ENCODE results near the gene VAV3.

DNA sequence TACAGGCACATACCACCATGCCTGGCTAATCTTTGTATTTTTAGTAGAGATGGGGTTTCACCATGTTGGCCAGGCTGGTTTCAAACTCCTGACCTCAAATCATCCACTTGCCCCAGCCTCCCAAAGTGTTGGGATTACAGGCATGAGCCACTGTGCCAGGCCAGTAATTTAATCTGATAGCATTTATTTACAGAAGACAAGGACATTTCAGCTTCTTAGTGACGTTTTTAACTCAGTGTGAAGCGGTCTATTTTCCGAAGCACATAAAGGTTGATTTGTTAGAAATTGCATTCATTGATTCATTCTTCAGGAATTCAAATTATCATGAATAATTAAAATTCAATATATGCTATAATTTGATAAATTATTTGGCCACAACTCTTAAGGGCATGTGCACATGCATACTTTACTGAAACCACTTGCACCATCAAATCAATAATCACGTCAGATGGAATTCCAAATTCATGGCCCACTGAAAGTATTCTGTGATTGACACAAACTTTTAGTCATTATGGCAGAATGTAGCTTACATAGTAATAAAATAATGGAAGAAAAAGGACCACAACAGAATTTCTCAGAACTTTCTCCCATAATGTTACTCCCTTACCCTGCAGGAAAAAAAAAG is 339.5 kb downstream of the VAV3 start:
- no peak for TF ChIP-seq KAT7 (CRISPR knock-in tag; IDR thresholded peaks at IDR 0.05; ENCODE audit: borderline replicate concordance)
- TF ChIP-seq, protein P1, sequence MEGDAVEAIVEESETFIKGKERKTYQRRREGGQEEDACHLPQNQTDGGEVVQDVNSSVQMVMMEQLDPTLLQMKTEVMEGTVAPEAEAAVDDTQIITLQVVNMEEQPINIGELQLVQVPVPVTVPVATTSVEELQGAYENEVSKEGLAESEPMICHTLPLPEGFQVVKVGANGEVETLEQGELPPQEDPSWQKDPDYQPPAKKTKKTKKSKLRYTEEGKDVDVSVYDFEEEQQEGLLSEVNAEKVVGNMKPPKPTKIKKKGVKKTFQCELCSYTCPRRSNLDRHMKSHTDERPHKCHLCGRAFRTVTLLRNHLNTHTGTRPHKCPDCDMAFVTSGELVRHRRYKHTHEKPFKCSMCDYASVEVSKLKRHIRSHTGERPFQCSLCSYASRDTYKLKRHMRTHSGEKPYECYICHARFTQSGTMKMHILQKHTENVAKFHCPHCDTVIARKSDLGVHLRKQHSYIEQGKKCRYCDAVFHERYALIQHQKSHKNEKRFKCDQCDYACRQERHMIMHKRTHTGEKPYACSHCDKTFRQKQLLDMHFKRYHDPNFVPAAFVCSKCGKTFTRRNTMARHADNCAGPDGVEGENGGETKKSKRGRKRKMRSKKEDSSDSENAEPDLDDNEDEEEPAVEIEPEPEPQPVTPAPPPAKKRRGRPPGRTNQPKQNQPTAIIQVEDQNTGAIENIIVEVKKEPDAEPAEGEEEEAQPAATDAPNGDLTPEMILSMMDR (IDR thresholded peaks at IDR 0.05), result no peak
- TF ChIP-seq JUN (CRISPR knock-in tag; IDR thresholded peaks at IDR 0.05), result no peak
- TF ChIP-seq, protein P2, sequence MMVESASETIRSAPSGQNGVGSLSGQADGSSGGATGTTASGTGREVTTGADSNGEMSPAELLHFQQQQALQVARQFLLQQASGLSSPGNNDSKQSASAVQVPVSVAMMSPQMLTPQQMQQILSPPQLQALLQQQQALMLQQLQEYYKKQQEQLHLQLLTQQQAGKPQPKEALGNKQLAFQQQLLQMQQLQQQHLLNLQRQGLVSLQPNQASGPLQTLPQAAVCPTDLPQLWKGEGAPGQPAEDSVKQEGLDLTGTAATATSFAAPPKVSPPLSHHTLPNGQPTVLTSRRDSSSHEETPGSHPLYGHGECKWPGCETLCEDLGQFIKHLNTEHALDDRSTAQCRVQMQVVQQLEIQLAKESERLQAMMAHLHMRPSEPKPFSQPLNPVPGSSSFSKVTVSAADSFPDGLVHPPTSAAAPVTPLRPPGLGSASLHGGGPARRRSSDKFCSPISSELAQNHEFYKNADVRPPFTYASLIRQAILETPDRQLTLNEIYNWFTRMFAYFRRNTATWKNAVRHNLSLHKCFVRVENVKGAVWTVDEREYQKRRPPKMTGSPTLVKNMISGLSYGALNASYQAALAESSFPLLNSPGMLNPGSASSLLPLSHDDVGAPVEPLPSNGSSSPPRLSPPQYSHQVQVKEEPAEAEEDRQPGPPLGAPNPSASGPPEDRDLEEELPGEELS (CRISPR knock-in tag; IDR thresholded peaks at IDR 0.05), result no peak
- TF ChIP-seq CREB1 (CRISPR knock-in tag; IDR thresholded peaks at IDR 0.05), result no peak
- no peak for TF ChIP-seq ZSCAN18 (CRISPR knock-in tag; IDR thresholded peaks at IDR 0.05)

All from WTC11 (cell line).